Fibroblast of the aortic adventitia (primary cell): ENCODE data around the gene MAPK7. TPM values are rescaled to one million over a fixed set of nuclear protein-coding genes. Genes with fewer than 3 reads are reported as not detected.

Experiments used
- DNase-seq: peaks from one replicate; pipeline ENCODE4 v3.0.0-alpha.2; 2010; ENCODE audit warnings: low read depth
- H3K4me3 ChIP-seq: 2 replicates; pipeline ENCODE4 v1.5.1; 2011; ENCODE audit warnings: low read depth, mild to moderate bottlenecking, control low read depth, low read length, moderate library complexity
- total RNA-seq: library from RNA; depleted of rRNA; stranded (reverse); fragments of >200 nt; gene quantifications from 2 replicates; pipeline ENCODE4 v1.2.3, GENCODE V29; 2012; ENCODE audit warnings: low replicate concordance
- TF ChIP-seq, protein P1 (sequence below): IDR thresholded peaks from 2 replicates; pipeline ENCODE4 v1.5.1; 2011; ENCODE audit warnings: mild to moderate bottlenecking, low read length, control low read depth, inconsistent platforms; ENCODE audit not compliant: insufficient read depth

MAPK7 gene
- total RNA-seq, 1 donor = 24.0 TPM

- peak overlapping the region; percentile 83 for H3K4me3 ChIP-seq
- TF ChIP-seq, protein P1, sequence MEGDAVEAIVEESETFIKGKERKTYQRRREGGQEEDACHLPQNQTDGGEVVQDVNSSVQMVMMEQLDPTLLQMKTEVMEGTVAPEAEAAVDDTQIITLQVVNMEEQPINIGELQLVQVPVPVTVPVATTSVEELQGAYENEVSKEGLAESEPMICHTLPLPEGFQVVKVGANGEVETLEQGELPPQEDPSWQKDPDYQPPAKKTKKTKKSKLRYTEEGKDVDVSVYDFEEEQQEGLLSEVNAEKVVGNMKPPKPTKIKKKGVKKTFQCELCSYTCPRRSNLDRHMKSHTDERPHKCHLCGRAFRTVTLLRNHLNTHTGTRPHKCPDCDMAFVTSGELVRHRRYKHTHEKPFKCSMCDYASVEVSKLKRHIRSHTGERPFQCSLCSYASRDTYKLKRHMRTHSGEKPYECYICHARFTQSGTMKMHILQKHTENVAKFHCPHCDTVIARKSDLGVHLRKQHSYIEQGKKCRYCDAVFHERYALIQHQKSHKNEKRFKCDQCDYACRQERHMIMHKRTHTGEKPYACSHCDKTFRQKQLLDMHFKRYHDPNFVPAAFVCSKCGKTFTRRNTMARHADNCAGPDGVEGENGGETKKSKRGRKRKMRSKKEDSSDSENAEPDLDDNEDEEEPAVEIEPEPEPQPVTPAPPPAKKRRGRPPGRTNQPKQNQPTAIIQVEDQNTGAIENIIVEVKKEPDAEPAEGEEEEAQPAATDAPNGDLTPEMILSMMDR = no peak
- no peak for DNase-seq
Measured at GRCh38 chr17:19363114-19363438, 15.2 kb upstream of the MAPK7 start.

- DNase-seq = no peak
- TF ChIP-seq, protein P1 = no peak
- no peak overlapping the region for H3K4me3 ChIP-seq
Measured at GRCh38 chr17:19363460-19364035, 14.8 kb upstream of the MAPK7 start.

- TF ChIP-seq, protein P1 = no peak
- DNase-seq = no peak
- H3K4me3 ChIP-seq = no peak overlapping the region
Measured at GRCh38 chr17:19364699-19365498, 13.4 kb upstream of the MAPK7 start.

DNA sequence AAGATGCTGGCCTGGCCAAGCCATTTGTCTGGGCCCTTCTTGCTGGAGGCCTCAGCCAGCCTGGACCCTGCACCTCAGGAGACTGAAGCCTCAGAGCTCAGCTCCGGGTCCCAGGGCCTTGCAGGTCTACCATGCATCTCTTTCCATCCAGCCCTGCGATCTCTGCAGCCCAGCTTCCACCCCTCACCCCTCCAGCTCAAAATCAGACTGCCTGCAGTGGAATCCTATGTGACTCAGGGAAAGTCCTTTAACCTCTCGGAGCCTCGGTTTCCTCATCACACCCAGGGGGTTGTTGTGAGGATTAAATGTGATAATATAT is 12.8 kb upstream of the MAPK7 start:
- no peak overlapping the region for H3K4me3 ChIP-seq
- no peak for DNase-seq
- TF ChIP-seq, protein P1 = no peak

GRCh38 chr17:19365833-19366636 is 12.3 kb upstream of the MAPK7 start:
- TF ChIP-seq, protein P1 = no peak
- H3K4me3 ChIP-seq = no peak overlapping the region

GRCh38 chr17:19366637-19366972 is 11.7 kb upstream of the MAPK7 start:
- no peak for DNase-seq
- TF ChIP-seq, protein P1 = no peak
- no peak overlapping the region for H3K4me3 ChIP-seq

More at GRCh38 chr17:19365833-19366636, 12.3 kb upstream of the MAPK7 start:
- DNase-seq = no peak
